Ascending aorta (tissue), 2 donors: ENCODE data around the gene XYLT1. TPM values are rescaled to one million over a fixed set of nuclear protein-coding genes. Genes with fewer than 3 reads are reported as not detected.

ENCODE experiments used
- DNase-seq, 2 donors: peaks; one replicate each; pipeline ENCODE4 v3.0.0-alpha.2; 2019; ENCODE audit warnings: low spot score in 2 of 2
- H3K27ac ChIP-seq, 2 donors: fragments of 200-600 bp; sonication (generic); one replicate each; pipeline ENCODE4 v1.5.1; 2016 to 2017; ENCODE audit warnings: mild to moderate bottlenecking in 1 of 2
- H3K27me3 ChIP-seq: fragments of 200-600 bp; sonication (generic); one replicate; pipeline ENCODE4 v1.5.1; 2017
- H3K36me3 ChIP-seq, 2 donors: fragments of 200-600 bp; sonication (generic); one replicate each; pipeline ENCODE4 v1.5.1; 2016
- H3K4me1 ChIP-seq, 2 donors: fragments of 200-600 bp; sonication (generic); one replicate each; pipeline ENCODE4 v1.5.1; 2016 to 2017; ENCODE audit warnings: mild to moderate bottlenecking in 1 of 2
- H3K4me3 ChIP-seq, 2 donors: fragments of 200-600 bp; sonication (generic); one replicate each; pipeline ENCODE4 v1.5.1; 2016 to 2017; ENCODE audit warnings: mild to moderate bottlenecking in 1 of 2
- H3K9me3 ChIP-seq, 2 donors: fragments of 200-600 bp; sonication (generic); one replicate each; pipeline ENCODE4 v1.5.1; 2016
- intact Hi-C: fragments of 100-400 bp; cut with DNase I; formaldehyde crosslinking; loops from one replicate; pipeline ENCODE4 v1.15.1; 2023
- total RNA-seq: library from RNA; depleted of rRNA; stranded (reverse); fragments of >200 nt; gene quantifications from one replicate; pipeline ENCODE4 v1.1.0, GENCODE V29; 2016
- TF ChIP-seq, protein P1 (sequence below), 3 experiments: fragments of 200-600 bp in 2 of 3; fragments of 450-650 bp in 1 of 3; sonication (generic) in 2 of 3; IDR thresholded peaks; one replicate each; pipeline ENCODE4 v1.5.1; 2016 to 2019; ENCODE audit warnings: antibody characterized with exemption in 3 of 3, mild to moderate bottlenecking in 1 of 3, moderate library complexity in 1 of 3

XYLT1 gene
- total RNA-seq, 1 donor from 2014 or later, result 6.7 TPM

DNA sequence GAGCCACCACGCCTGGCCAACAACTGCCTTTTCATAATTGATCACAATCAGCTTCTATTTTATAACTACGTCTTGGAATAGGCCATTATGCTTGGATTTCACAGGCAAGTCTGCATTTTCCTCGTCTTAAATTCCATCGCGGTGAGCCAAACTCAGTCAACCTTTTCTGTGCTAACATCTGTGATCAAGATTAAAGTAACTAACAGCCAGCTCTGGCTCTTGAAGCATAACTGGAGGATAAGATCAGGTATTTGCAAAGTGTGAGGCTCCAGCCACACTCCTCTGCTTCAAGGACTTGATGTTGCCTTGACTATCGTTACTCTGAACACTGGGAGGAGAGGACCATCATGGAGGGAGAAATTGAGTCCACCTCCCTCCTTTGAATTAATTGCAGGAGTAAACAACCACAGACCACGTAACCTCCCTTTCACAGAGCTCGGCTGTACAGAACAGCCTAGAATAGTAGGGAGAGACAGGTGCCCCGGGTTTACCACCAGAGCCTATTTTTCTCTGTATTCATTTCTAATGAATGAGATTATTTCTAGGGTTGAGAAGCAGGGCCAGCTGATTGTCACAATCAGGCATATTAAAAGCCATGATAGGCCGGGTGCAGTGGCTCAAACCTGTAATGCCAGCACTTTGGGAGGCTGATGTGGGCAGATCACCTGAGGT, 143.0 kb downstream of the XYLT1 start:
- intact Hi-C loops, result no loop called here
- Histone ChIP-seq H3K27me3 (no peaks in the 10 kb centered on the region), H3K27ac (peak overlapping the region in 1 of 2 donors; percentile 50), H3K4me3 (no peak overlapping the region), H3K4me1 (peaks cover 2 to 21% of the 10 kb centered on the region in 2 donors), H3K9me3 (no peaks in the 10 kb centered on the region), H3K36me3 (no peaks in the 10 kb centered on the region)
- TF ChIP-seq, protein P1, sequence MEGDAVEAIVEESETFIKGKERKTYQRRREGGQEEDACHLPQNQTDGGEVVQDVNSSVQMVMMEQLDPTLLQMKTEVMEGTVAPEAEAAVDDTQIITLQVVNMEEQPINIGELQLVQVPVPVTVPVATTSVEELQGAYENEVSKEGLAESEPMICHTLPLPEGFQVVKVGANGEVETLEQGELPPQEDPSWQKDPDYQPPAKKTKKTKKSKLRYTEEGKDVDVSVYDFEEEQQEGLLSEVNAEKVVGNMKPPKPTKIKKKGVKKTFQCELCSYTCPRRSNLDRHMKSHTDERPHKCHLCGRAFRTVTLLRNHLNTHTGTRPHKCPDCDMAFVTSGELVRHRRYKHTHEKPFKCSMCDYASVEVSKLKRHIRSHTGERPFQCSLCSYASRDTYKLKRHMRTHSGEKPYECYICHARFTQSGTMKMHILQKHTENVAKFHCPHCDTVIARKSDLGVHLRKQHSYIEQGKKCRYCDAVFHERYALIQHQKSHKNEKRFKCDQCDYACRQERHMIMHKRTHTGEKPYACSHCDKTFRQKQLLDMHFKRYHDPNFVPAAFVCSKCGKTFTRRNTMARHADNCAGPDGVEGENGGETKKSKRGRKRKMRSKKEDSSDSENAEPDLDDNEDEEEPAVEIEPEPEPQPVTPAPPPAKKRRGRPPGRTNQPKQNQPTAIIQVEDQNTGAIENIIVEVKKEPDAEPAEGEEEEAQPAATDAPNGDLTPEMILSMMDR (IDR thresholded peaks at IDR 0.05), result no peak
- DNase-seq, result no peak

DNA sequence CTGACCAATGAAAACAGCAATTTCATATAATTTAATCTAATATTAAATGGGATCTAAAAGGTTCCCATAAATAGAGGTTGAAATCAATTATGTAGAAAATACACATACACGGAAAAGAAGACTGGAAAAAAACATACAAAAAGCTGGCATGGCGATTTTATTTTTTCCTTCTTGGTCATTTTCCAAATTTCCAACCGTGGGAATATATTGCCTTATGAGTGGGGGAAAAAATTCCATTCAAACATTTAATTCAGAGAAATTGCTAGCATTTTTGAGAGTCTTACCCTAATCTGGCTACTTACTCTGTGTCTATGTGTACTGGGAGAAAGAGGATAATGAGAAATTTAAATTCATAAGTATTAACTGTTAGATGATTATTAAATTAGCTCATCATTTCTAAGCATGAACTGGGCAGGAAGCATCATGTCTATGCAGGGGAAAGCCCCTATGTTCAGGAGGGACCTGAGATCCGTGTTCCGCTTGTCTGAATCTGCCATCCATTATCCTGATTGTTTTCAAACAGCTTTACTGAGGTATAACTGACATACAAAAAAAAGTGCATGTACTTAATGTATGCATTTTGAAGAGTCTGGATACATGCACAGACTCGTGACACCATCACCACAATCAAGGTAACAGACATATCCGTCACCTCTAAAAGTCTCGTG, 145.2 kb downstream of the XYLT1 start:
- Histone ChIP-seq H3K27me3 (no peaks in the 10 kb centered on the region), H3K27ac (no peak overlapping the region), H3K4me3 (no peak overlapping the region), H3K36me3 (no peaks in the 10 kb centered on the region), H3K4me1 (peaks cover 0 to 15% of the 10 kb centered on the region in 2 donors), H3K9me3 (no peaks in the 10 kb centered on the region)
- no peak for DNase-seq
- TF ChIP-seq, protein P1 (IDR thresholded peaks at IDR 0.05), result no peak
- intact Hi-C loops, result no loop called here

DNA sequence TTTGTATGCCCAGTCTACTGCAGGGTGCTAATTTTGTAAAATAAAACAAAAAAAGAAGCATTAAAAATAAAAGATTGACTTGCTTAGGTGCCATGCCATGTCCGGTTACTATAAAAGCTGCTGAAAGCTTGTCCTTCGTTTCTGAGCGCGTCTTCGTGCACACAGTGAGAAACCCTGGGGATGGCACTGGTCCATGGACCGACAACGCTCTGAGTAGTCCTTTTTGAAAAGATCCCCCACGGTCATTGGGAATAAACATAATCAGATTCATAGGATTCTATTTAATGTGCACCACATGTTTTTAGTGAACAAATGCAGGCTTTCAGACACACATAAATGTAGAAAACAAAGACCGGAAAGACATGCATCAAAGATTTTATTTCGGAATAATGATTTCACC, 146.3 kb downstream of the XYLT1 start:
- H3K27ac ChIP-seq, result no peak overlapping the region
- intact Hi-C loops, result no loop called here
- H3K9me3 ChIP-seq, result no peaks in the 10 kb centered on the region
- TF ChIP-seq, protein P1 (IDR thresholded peaks at IDR 0.05), result no peak
- H3K36me3 ChIP-seq, result no peaks in the 10 kb centered on the region
- H3K4me3 ChIP-seq, result no peak overlapping the region
- H3K27me3 ChIP-seq, result no peaks in the 10 kb centered on the region
- DNase-seq, result no peak
- peaks cover 0 to 10% of the 10 kb centered on the region in 2 donors for H3K4me1 ChIP-seq

DNA sequence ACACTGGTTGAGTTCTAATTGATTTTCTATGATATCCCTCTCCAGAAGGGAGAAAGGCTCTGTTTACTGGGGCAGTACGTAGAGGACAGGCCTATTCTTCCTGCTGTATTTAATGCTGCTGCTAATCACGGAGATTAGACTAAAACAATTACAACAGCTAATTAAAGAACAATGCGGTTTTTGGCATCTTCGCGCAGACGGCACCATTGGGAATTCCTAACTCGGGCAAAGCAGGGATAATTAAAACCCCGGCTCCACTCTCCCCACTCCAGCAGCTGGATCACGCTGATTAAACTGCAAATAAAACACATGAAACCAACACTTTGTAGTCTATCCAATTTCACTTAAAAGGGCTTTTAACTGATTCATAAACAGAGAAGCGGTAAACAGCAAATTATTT, 147.6 kb downstream of the XYLT1 start:
- H3K27ac ChIP-seq, result no peak overlapping the region

DNA sequence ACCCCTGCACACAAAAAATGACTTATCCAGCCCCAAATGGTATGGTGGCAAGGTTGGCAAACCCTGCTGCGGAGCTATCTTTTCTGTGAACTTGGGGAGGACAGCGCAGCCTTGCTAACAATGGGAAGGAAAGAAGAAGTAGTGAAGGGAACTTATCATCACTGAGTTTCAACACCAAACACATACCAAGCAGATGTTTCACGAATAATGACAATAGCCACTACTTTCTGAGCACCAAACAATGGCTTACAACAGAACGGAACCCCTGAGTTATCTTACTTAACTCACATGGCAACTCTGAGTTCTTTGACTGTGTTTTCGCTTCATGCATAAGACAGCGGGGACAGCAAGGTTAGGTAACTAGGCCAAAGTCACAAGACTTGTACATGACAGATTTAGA, 148.9 kb downstream of the XYLT1 start:
- H3K36me3 ChIP-seq, result no peaks in the 10 kb centered on the region
- no peaks in the 10 kb centered on the region for H3K9me3 ChIP-seq
- intact Hi-C loops, result no loop called here
- H3K27ac ChIP-seq, result no peak overlapping the region
- no peaks in the 10 kb centered on the region for H3K4me1 ChIP-seq
- no peak for DNase-seq
- TF ChIP-seq, protein P1 (IDR thresholded peaks at IDR 0.05), result no peak
- no peak overlapping the region for H3K4me3 ChIP-seq
- H3K27me3 ChIP-seq, result no peaks in the 10 kb centered on the region

More for the DNA sequence above, 147.6 kb downstream of the XYLT1 start:
- TF ChIP-seq, protein P1 (IDR thresholded peaks at IDR 0.05), result no peak
- Histone ChIP-seq H3K4me1 (peaks cover 0 to 4% of the 10 kb centered on the region in 2 donors), H3K9me3 (no peaks in the 10 kb centered on the region), H3K4me3 (no peak overlapping the region), H3K36me3 (no peaks in the 10 kb centered on the region), H3K27me3 (no peaks in the 10 kb centered on the region)
- no peak for DNase-seq
- intact Hi-C loops, result no loop called here
